Adipose tissue (tissue), 3 donors: ENCODE results near the gene ANXA11. TPM values are rescaled to one million over a fixed set of nuclear protein-coding genes. Genes with fewer than 3 reads are reported as not detected.

Source experiments
- H3K27ac ChIP-seq: one replicate; pipeline ENCODE4 v1.5.1; 2013; ENCODE audit warnings: low read depth, low read length
- WGBS, 3 donors: extraction: QIAGEN DNeasy Blood & Tissue Kit; methylation state at CpG; one replicate each; pipeline ENCODE4 v1.1.7; 2013; 5-methylcytosine and 5-hydroxymethylcytosine counted together
- polyA plus RNA-seq, 3 donors: library from polyadenylated mRNA; stranded (reverse); fragments of 200-250 nt; gene quantifications; one replicate each; pipeline ENCODE4 v1.2.3, GENCODE V29; 2013
- donor health status: healthy with polysubstance abuse.
- donor health status: Bipolar disorder and iron deficiency.
- donor health status: healthy.

The ANXA11 gene
- polyA plus RNA-seq, 3 donors, result 64.4 to 125 (median 117) TPM

GRCh38 chr10:80195046-80195574 is 10.2 kb downstream of the ANXA11 start:
- WGBS, 3 donors, result 40 to 88% (median 87%) methylated on average over 4 of the region's 4 CpGs
- no peak overlapping the region for H3K27ac ChIP-seq

- 51 to 77% (median 71%) methylated on average over 11 of the region's 11 CpGs for WGBS, 3 donors
- H3K27ac ChIP-seq, result no peak overlapping the region
Measured at GRCh38 chr10:80194373-80195045, 10.8 kb downstream of the ANXA11 start.

- no peak overlapping the region for H3K27ac ChIP-seq
Measured at GRCh38 chr10:80192553-80192952, 12.8 kb downstream of the ANXA11 start.

GRCh38 chr10:80191589-80192270 is 13.6 kb downstream of the ANXA11 start:
- no peak overlapping the region for H3K27ac ChIP-seq
- 62 to 64% (median 62%) methylated on average over 16 of the region's 16 CpGs for WGBS, 3 donors

GRCh38 chr10:80188713-80189112 is 16.6 kb downstream of the ANXA11 start:
- 88 to 91% (median 88%) methylated on average over 9 of the region's 9 CpGs for WGBS, 3 donors
- H3K27ac ChIP-seq, result no peak overlapping the region

- H3K27ac ChIP-seq, result no peak overlapping the region
Measured at GRCh38 chr10:80187465-80188409, 17.6 kb downstream of the ANXA11 start.

GRCh38 chr10:80187060-80187459 is 18.3 kb downstream of the ANXA11 start:
- 84 to 95% (median 93%) methylated on average over 2 of the region's 2 CpGs for WGBS, 3 donors
- H3K27ac ChIP-seq, result no peak overlapping the region

More at GRCh38 chr10:80187465-80188409, 17.6 kb downstream of the ANXA11 start:
- WGBS, 3 donors, result 37 to 78% (median 37%) methylated on average over 16 of the region's 16 CpGs

GRCh38 chr10:80186364-80187012 is 18.8 kb downstream of the ANXA11 start:
- 61 to 78% (median 71%) methylated on average over 13 of the region's 13 CpGs for WGBS, 3 donors
- H3K27ac ChIP-seq, result no peak overlapping the region

GRCh38 chr10:80185578-80186299 is 19.6 kb downstream of the ANXA11 start:
- H3K27ac ChIP-seq, result no peak overlapping the region
- WGBS, 3 donors, result 64 to 85% (median 75%) methylated on average over 5 of the region's 5 CpGs

- WGBS, 3 donors, result 53 to 62% (median 61%) methylated on average over 4 of the region's 4 CpGs
- no peak overlapping the region for H3K27ac ChIP-seq
Measured at GRCh38 chr10:80184291-80184690, 21.0 kb downstream of the ANXA11 start.

- WGBS, 3 donors, result 64 to 70% (median 66%) methylated on average over 4 of the region's 4 CpGs
- H3K27ac ChIP-seq, result no peak overlapping the region
Measured at GRCh38 chr10:80183436-80183835, 21.9 kb downstream of the ANXA11 start.

GRCh38 chr10:80182986-80183385 is 22.4 kb downstream of the ANXA11 start:
- H3K27ac ChIP-seq, result no peak overlapping the region
- 66 to 80% (median 77%) methylated on average over 5 to 6 of the region's 6 CpGs for WGBS, 3 donors

- no peak overlapping the region for H3K27ac ChIP-seq
- WGBS, 3 donors, result 66 to 77% (median 67%) methylated on average over 12 of the region's 12 CpGs
Measured at GRCh38 chr10:80177781-80178636, 27.3 kb downstream of the ANXA11 start.

GRCh38 chr10:80176526-80176925 is 28.8 kb downstream of the ANXA11 start:
- H3K27ac ChIP-seq, result no peak overlapping the region
- whole genome bisulfite sequencing, 3 donors, result 84 to 87% (median 85%) methylated on average over 6 of the region's 6 CpGs

- 88 to 94% (median 94%) methylated on average over 15 of the region's 15 CpGs for WGBS, 3 donors
- H3K27ac ChIP-seq, result no peak overlapping the region
Measured at GRCh38 chr10:80174641-80175395, 30.5 kb downstream of the ANXA11 start.

GRCh38 chr10:80173466-80173865 is 31.9 kb downstream of the ANXA11 start:
- no peak overlapping the region for H3K27ac ChIP-seq

More at GRCh38 chr10:80173466-80173865, 31.9 kb downstream of the ANXA11 start:
- 50 to 65% (median 50%) methylated on average over 6 of the region's 6 CpGs for WGBS, 3 donors
